LNCaP clone FGC (cell line): Measurements from ENCODE around the gene ZNF181.

Source experiments
- DNase-seq: peaks from one replicate; pipeline ENCODE4 v3.0.0-alpha.2; 2011; ENCODE audit warnings: low read depth
- H3K4me3 ChIP-seq: 2 replicates; pipeline ENCODE4 v1.5.1; 2011; ENCODE audit warnings: mild to moderate bottlenecking, low read depth, low read length, control low read depth
- CTCF ChIP-seq: IDR thresholded peaks from 2 replicates; pipeline ENCODE4 v1.5.1; 2012; ENCODE audit warnings: mild to moderate bottlenecking; ENCODE audit not compliant: control insufficient read depth, insufficient read depth; ENCODE audit errors: extremely low read depth

The ZNF181 gene

GRCh38 chr19:34744896-34745690 is 11.1 kb downstream of the ZNF181 start:
- DNase-seq = no peak
- TF ChIP-seq CTCF = no peak
- no peak overlapping the region for H3K4me3 ChIP-seq

GRCh38 chr19:34757441-34757840 is 23.4 kb downstream of the ZNF181 start:
- H3K4me3 ChIP-seq = no peak overlapping the region
- no peak for DNase-seq
- TF ChIP-seq CTCF = no peak

DNA sequence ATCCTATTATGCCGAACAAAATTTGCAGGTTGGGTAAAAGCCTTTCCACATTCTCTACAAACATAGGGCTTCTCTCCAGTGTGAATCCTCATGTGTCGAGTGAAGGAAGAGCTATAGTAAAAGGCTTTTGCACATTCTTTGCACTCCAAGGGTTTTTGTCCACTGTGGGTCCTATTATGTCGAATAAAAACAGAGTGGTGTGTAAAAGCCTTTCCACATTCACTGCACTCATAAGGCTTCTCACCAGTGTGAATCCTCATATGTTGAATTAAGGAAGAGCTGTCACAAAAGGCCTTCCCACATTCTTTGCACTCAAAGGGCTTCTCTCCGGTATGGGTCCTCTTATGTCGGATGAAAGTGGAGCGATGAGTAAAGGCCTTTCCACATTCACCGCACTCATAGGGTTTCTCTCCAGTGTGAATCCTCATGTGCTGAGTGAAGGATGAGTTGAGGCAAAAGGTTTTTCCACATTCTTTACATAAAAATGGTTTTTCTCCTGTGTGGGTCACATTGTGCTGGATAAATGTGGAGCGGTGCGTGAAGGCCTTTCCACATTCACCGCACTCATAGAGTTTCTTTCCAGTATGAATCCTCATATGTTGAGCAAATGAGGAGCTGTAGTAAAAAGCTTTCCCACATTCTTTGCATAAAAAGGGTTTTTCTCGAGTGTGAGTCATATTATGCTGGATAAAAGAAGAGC is 25.3 kb downstream of the ZNF181 start:
- TF ChIP-seq CTCF = no peak
- no peak overlapping the region for H3K4me3 ChIP-seq
- no peak for DNase-seq

DNA sequence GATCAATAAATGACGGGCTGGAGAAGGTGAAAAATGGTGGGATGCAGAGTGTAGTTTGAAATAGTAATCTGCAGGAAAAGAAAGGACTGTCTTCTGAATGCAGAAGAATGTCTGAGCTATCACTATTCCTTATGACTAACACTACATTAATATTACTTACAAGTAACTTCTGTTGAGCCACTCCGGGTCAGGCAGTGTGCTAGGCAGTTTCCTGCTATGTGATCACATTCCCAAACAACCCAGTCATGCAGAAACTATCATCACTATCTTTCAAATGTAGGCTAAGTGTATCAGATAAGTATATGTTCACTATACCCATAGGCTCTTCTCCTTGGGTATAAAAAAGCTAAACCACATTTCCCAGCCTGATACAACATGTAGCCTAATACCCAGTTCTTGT is 32.3 kb downstream of the ZNF181 start:
- no peak for DNase-seq
- no peak for TF ChIP-seq CTCF
- no peak overlapping the region for H3K4me3 ChIP-seq

DNA sequence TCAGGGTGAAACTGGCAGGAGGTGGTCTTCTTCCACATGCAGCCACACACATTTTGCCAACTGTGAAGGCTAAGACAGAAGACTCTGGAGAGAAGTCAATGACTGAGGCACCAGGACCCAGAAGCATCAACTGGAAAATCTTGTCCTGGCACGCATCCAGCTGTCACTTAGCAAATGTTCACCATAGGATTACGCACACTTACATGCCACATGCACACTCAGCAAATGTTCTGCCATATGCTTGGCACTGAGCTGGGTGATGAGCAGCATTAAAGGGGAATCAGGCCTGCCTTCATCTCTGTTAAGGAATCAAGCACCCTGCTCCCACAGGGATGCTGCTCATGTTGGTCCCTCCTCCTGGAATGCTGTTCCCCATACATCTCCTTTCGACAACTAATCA is 33.9 kb downstream of the ZNF181 start:
- DNase-seq = no peak
- H3K4me3 ChIP-seq = no peak overlapping the region
- TF ChIP-seq CTCF = no peak

- H3K4me3 ChIP-seq = peak within 1 kb of the TSS; percentile 81
- no peak for TF ChIP-seq CTCF
- DNase-seq = peak; percentile 75
Observed at GRCh38 chr19:34772697-34773554, 38.9 kb downstream of the ZNF181 start, which contains the start of gene ZNF599. TSS of gene ZNF599 (minus strand) at chr19:34773215. CDS start at chr19:34772841, 374 bp downstream.
